Erythroblast (primary cell): ENCODE measurements around the gene PLXNB1.

Source experiments
- DNase-seq, 2 experiments: peaks; one replicate each; lab custom pipeline; 2025; lab: John Stamatoyannopoulos, UW
- GATA1 ChIP-seq: IDR thresholded peaks from 2 replicates; pipeline ENCODE4 v1.6.1; 2011; ENCODE audit warnings: low read depth, mild to moderate bottlenecking, control low read depth, low read length, moderate library complexity
- POLR2A ChIP-seq: IDR thresholded peaks from 2 replicates; pipeline ENCODE4 v1.6.1; 2011; ENCODE audit warnings: mild to moderate bottlenecking, low read length

PLXNB1 gene

DNA sequence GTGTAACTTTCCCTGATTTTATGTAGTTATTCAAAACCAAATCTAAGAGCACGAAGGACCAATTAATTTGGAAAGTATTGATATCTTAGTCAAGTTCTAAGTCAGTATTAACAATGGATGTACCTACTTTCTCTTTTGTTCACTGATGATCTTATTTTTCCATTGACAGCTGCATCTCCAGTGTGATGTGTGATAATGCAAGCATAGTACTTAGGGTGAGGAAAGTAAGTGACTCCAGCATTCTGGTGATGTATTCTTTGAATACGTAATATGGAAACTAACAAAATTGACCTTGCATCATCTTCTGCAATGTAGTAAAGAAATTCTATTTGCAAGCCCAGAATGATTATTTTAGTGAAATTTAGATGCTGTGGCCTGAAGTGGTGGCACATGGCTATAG lies 35.5 kb downstream of the PLXNB1 start:
- DNase-seq = no peak

GRCh38 chr3:48388966-48389365 lies 40.9 kb downstream of the PLXNB1 start:
- no peak for TF ChIP-seq GATA1
- TF ChIP-seq POLR2A = no peak
- DNase-seq = no peak

More for the DNA sequence above, 35.5 kb downstream of the PLXNB1 start:
- TF ChIP-seq GATA1 (no peak), POLR2A (no peak)

DNA sequence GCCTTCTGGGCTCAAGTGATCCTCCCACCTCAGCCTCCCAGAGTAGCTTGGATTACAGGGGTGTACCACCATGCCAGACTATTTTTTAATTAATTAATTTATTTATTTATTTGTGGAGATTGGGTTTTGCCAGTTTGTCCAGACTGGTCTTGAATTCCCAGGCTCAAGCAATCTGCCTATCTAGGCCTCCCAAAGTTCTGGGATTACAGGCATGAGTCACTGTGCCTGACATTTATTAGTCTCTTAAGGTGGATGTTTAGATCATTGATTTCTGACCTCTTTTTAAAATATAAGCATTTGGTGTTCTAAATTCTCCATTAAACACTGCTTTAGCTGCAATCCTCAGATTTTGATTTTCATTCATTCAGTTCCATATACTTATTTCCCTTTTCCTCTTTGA lies 42.3 kb downstream of the PLXNB1 start:
- TF ChIP-seq GATA1 (no peak), POLR2A (no peak)

DNA sequence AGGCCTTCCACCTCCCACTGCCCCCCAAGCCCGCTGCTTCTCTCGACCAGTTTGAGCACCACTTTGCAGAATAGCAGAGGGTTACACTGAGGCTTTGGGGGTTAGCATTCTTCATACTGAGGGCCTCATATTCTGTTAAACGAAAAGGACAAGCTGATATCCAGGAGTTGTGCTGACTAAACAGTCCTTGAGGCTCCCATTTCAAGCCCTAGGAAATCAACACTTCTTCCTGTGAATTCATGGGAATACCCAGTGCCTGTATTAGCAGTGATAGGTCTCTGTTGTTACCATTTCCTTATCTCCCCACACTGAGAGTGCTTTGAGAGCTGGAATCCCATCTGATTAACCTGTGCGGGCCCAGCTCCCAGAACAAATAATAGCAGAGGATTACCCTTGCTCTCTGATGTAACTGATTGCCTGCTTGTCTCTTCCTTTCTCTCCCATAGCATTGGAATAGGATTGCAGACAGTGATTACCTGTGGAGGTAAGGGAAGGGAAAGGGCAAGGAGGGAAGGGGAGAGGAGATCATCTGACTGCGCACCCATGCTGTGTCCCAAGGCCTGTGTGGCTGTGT lies 56.9 kb downstream of the PLXNB1 start:
- DNase-seq = no peak
- no peak for TF ChIP-seq POLR2A
- TF ChIP-seq GATA1 = no peak

More for the DNA sequence above, 42.3 kb downstream of the PLXNB1 start:
- no peak for DNase-seq

DNA sequence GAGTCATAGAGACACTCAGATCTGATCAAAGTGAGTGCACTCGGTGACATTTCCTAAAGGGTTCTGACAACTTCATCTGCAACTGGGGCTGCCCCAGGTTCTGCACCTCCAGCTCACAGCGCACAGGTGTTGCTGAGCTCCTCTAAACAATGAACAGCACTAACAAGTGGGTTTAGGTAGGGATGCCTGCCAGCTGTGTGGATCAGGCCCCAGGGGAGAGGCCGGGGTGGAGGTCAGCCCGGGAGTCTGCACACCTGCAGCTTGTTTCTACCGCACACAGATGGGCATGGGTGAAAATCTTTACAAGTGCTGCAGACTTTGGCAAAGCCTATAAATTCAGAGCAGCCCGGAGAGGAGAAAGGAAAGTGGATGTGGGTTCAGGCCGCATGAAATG lies 57.5 kb downstream of the PLXNB1 start:
- TF ChIP-seq GATA1 (no peak), POLR2A (no peak)
- no peak for DNase-seq

- no peak for TF ChIP-seq GATA1
- no peak for TF ChIP-seq POLR2A
Measured at GRCh38 chr3:48371651-48372376, 58.1 kb downstream of the PLXNB1 start, which contains the start of gene FBXW12. Gene FBXW12 (plus strand): TSS chr3:48372219. CDS start chr3:48372768, 549 bp downstream.

DNA sequence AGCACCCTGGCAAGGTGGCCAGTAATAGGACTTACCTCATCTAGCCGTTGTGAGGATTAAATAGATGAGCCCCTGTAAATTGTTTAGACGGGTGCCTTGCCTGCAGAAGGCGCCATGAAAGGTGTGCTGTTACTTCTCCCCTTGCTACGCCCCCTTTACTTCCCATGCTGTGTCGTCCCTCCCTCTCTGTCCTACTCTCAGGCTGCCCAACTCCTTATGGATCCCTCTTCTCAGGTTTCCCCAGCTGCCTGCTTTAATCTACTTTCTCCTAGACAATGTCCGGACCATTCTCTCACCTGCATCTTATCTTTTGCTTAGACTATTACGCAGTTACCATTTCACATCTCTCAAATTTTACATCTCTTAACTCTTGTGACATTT lies 59.6 kb downstream of the PLXNB1 start:
- TF ChIP-seq POLR2A = no peak
- no peak for TF ChIP-seq GATA1
- no peak for DNase-seq

More at GRCh38 chr3:48371651-48372376, 58.1 kb downstream of the PLXNB1 start, which contains the start of gene FBXW12:
- no peak for DNase-seq

- TF ChIP-seq POLR2A (no peak), GATA1 (no peak)
- no peak for DNase-seq
Measured at GRCh38 chr3:48369693-48370332, 60.1 kb downstream of the PLXNB1 start.

DNA sequence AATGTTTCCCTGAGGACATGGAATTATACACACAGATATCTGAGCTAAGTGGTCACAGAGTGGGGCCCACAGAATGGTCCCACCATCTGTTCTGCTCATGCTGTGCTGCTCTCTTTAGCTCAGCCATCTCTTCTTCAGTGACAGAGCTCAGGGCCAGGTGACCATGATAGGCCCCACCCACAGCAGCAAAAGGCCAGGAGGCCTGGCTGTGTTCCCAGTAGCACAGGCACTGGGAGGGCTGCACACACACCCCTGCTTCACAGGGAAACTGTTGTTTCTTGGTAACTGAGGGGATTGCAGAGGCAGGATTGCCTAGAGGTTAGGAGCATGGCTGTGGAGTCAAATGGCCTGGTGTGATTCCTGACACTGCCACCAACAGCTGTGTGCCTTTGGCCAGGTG lies 62.7 kb downstream of the PLXNB1 start:
- peak in 1 of 2 experiments; percentile 6 for DNase-seq
- TF ChIP-seq POLR2A (no peak), GATA1 (no peak)

GRCh38 chr3:48364840-48365239 lies 65.0 kb downstream of the PLXNB1 start:
- no peak for DNase-seq
- TF ChIP-seq GATA1 (no peak), POLR2A (no peak)

DNA sequence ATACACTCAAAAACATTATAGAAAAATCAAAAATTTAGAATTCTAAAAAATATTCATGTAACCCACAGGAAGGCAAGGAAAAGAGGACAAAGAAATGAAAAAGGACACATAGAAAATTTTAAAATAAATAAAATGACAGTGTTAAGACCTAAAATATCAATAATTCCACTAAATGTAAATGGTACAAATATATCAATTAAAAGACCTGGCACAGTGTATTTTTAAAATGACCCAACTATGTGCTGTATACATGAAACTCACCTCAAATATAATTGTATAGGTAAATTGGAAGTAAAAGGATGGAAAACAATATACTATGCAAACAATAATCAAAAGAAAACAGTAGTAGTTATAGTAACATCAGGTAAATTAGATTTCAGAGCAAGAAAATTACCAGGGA lies 68.0 kb downstream of the PLXNB1 start:
- TF ChIP-seq GATA1 = no peak
- no peak for TF ChIP-seq POLR2A
- DNase-seq = no peak

DNA sequence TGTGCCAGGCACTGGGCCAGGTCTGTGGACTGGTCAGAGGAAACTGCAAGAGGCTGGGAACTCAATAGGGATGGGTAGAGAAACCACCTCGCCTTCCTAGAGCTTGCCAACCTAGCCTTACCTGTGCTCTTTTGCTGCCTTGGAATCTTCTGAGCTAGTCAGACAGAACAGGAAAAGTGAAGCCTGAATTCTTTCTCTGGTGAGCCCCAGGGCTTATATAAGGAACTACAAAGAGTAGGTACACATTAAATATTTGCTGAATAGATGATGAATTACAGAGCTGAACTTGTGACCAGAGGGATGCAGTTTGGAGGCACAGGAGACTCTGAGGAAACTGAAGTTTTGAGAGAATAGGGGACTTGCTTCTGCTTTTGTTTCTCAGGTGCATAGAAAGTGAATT lies 73.5 kb downstream of the PLXNB1 start:
- DNase-seq = no peak
- no peak for TF ChIP-seq POLR2A
- TF ChIP-seq GATA1 = no peak

DNA sequence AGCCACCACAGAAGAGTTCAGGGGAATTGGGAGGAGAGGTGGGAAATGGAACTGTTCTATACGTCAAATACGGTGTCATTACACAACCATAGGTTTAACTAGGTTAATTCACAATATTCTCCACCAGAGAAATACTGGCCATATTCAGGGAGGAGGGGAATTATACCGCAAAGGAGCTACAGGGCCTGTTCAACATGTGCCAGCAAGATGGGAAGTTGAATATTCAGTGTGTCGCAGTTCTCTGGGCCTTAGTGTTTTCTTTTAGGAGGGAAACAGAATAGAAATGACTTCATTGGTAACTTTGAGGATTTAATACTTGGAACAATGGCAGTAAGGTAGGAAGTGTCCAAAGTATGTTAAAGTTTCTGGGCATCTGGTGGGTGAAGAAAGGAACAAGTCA lies 75.9 kb downstream of the PLXNB1 start:
- TF ChIP-seq POLR2A (no peak), GATA1 (no peak)
- no peak for DNase-seq
